ENCODE data around the gene DSTYK. TPM values are rescaled to one million over a fixed set of nuclear protein-coding genes. Genes with fewer than 3 reads are reported as not detected.

Gene DSTYK
- total RNA-seq, 1 donor from 2014 or later = 8.1 TPM

DNA sequence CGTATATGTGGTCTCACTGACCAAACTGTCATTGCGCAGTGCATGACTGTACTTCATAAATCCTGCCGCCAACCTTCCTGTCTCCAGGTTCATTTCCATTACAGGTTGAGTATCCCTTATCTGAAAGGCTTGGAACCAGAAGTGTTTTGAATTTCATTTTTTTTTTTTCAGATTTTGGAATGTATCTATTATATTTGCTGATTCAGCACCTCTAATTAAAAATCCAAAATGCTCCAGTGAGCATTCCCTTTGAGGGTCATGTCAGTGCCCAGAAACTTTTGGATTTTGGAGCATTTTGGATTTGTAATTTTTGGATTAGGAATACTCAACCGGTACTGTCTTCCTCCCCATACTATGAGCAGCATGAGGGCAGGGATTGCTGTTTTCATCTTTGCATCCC is 59.0 kb downstream of the DSTYK start:
- no peak for DNase-seq (ENCODE audit: low spot score in 2 of 2)
- intact Hi-C loops (cut with DNase I) = no loop called here
- Histone ChIP-seq H3K36me3 (peaks cover 40 to 66% of the 10 kb centered on the region in 2 donors), H3K4me3 (no peak overlapping the region), H3K27me3 (no peaks in the 10 kb centered on the region), H3K4me1 (no peaks in the 10 kb centered on the region), H3K27ac (no peak overlapping the region), H3K9me3 (no peaks in the 10 kb centered on the region)
- TF ChIP-seq, protein P1, sequence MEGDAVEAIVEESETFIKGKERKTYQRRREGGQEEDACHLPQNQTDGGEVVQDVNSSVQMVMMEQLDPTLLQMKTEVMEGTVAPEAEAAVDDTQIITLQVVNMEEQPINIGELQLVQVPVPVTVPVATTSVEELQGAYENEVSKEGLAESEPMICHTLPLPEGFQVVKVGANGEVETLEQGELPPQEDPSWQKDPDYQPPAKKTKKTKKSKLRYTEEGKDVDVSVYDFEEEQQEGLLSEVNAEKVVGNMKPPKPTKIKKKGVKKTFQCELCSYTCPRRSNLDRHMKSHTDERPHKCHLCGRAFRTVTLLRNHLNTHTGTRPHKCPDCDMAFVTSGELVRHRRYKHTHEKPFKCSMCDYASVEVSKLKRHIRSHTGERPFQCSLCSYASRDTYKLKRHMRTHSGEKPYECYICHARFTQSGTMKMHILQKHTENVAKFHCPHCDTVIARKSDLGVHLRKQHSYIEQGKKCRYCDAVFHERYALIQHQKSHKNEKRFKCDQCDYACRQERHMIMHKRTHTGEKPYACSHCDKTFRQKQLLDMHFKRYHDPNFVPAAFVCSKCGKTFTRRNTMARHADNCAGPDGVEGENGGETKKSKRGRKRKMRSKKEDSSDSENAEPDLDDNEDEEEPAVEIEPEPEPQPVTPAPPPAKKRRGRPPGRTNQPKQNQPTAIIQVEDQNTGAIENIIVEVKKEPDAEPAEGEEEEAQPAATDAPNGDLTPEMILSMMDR (IDR thresholded peaks at IDR 0.05) = no peak

DNA sequence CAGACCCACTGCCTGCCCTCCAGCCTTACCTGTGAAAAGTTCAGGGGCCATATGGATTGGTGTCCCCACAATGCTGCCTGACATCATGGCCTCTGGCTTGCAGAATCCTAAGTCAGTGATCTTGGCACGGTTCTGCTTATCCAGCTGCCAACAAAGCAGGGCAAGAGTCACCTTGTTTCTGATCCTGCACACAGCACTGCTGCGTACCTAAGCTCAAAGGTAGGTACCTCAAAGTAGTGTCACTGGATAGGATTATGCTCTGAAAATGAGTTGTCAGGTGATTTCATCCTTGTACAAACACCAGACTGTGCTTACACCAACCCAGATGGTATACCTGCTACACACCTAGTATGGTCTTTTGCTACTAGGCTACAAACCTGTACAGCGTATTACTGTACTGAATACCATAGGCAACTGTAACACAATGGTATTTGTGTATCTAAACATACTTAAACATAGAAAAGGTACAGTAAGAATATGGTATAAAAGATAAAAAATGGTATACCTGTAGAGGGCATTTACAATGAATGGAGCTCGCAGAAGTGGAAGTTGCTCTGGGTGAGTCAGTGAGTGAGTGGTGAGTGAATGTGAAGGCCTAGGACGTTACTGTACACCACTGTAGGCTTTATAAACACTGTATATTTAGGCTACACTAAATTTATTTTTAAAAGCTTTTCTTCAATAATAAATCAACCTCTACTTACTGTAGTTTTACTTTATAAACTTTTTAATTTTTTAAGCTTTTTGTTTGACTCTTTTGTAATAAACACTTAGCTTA is 60.7 kb downstream of the DSTYK start:
- no peak for DNase-seq (ENCODE audit: low spot score in 2 of 2)
- H3K27ac ChIP-seq = no peak overlapping the region
- intact Hi-C loops (cut with DNase I) = no loop called here
- no peaks in the 10 kb centered on the region for H3K27me3 ChIP-seq
- H3K4me1 ChIP-seq = no peaks in the 10 kb centered on the region
- no peaks in the 10 kb centered on the region for H3K9me3 ChIP-seq
- peaks cover 23 to 59% of the 10 kb centered on the region in 2 donors for H3K36me3 ChIP-seq
- TF ChIP-seq, protein P1 (IDR thresholded peaks at IDR 0.05) = no peak
- H3K4me3 ChIP-seq = no peak overlapping the region

DNA sequence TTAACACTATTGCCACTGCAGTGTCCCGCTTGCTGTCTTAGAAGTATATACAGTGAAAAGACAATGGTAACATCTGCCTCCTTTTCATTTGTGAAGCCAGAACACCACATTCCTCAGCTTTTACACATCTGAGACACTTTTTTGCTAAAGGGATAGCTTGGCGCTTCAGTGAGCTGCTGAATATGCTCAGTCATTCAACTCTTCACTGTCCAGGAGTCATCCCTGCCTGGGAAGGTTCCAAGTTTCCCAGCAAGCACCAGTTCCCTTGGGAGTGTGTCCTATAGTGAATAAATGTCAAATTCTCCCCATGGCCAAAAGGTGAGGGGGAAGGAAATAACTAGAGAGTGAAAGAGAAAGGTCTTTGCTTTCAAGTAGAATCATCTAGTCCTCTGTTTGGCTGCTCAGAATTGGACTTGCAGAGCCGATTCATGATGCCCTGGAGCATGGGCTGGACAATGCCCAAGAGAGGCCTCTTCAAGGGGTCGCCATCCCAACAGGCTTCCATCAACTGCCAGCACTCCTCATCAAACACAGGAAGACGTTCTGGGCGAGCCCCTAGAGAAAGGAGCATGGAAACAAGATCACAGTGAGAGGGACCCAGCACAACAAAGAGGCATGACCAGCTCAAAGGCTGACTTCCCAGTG is 64.2 kb downstream of the DSTYK start:
- H3K36me3 ChIP-seq = peaks cover 14 to 29% of the 10 kb centered on the region in 2 donors
- TF ChIP-seq, protein P1 (IDR thresholded peaks at IDR 0.05) = no peak
- H3K4me3 ChIP-seq = no peak overlapping the region
- intact Hi-C loops (cut with DNase I) = loop anchor here (10.0 kb wide), 1 partner anchor 177 kb away; the partner anchor contains the start of gene NUAK2
- H3K27me3 ChIP-seq = no peaks in the 10 kb centered on the region
- no peak overlapping the region for H3K27ac ChIP-seq
- DNase-seq (ENCODE audit: low spot score in 2 of 2) = no peak
- peaks cover 2 to 4% of the 10 kb centered on the region in 2 donors for H3K4me1 ChIP-seq
- no peaks in the 10 kb centered on the region for H3K9me3 ChIP-seq

DNA sequence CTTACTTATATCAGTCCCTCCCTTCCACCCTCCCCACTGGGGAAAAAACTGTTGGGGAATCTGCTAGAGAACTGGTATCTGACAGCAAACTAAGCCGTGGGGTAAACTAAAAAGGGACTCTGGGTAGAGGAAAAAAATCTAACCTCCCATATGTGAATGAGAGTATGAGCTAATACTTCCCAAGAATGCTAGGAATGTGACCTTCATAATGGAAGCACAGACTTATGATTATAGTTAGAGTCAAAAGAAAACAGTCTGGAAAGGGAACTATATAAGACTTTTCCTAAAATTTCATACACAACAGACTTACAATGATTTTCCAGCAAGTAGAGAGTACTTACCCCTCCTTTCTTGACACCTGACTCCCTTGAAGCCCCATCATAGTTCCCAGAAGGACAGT is 66.8 kb downstream of the DSTYK start:
- peak overlapping the region; percentile 46 to 69 for H3K27ac ChIP-seq
- H3K9me3 ChIP-seq = no peaks in the 10 kb centered on the region
- peaks cover 4 to 19% of the 10 kb centered on the region in 2 donors for H3K36me3 ChIP-seq
- H3K4me1 ChIP-seq = peaks cover 4 to 7% of the 10 kb centered on the region in 2 donors
- TF ChIP-seq, protein P1 (IDR thresholded peaks at IDR 0.05) = no peak
- intact Hi-C loops (cut with DNase I) = loop anchor here (5.0 to 10.0 kb wide), 2 partner anchors 113 to 180 kb away; partner anchors contain the start of gene NUAK2
- no peak overlapping the region for H3K4me3 ChIP-seq
- no peak for DNase-seq (ENCODE audit: low spot score in 2 of 2)
- H3K27me3 ChIP-seq = no peaks in the 10 kb centered on the region

DNA sequence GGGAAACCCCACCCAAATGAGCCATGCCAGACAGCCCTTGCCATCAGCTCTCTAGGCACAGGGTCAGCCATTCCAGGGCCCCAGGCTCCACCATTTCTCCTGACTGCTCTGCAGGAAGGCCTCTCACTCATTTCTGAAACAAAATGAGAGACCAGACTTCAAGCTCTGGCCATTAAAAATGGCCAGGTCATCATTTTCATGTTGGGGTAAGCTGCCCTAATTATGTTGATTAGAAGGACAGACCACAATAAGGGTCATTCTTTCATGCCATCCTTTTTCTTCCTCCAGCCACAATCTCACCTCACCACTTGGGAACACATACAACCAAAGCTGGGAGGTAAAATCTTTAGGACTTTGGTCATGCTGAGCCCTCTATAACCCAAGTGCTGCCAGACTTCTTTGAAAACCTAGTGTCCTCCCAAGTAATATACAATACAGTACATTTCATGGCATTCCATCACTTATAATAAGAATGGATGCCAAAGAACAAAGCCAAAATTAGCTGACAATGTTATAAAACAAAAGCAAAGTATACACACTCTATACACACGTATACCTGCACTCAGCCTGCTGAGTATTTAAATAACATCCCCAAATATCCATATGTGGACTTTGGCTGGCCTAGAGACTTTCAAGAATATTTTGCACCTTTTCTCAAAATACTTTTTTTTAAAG is 67.3 kb downstream of the DSTYK start:
- H3K27ac ChIP-seq = peak overlapping the region; percentile 46 to 69
- H3K4me1 ChIP-seq = peaks cover 4 to 7% of the 10 kb centered on the region in 2 donors
- intact Hi-C loops (cut with DNase I) = loop anchor here (5.0 to 10.0 kb wide), 2 partner anchors 113 to 181 kb away; partner anchors contain the start of gene NUAK2
- H3K4me3 ChIP-seq = no peak overlapping the region
- H3K36me3 ChIP-seq = peaks cover 0 to 19% of the 10 kb centered on the region in 2 donors
- TF ChIP-seq, protein P1 (IDR thresholded peaks at IDR 0.05) = no peak
- H3K27me3 ChIP-seq = no peaks in the 10 kb centered on the region
- DNase-seq (ENCODE audit: low spot score in 2 of 2) = no peak
- no peaks in the 10 kb centered on the region for H3K9me3 ChIP-seq
